HepG2 (cell line): Measurements from ENCODE around the gene CTNNBIP1. TPM values are rescaled to one million over a fixed set of nuclear protein-coding genes. Genes with fewer than 3 reads are reported as not detected.

Experiments used
- CCAR2 ChIP-seq: fragments of 200-400 bp; formaldehyde crosslinking; optimal IDR thresholded peaks from 2 replicates; pipeline ENCODE3; 2018; ENCODE audit warnings: low read depth, mild to moderate bottlenecking, low read length, moderate library complexity
- CREM ChIP-seq, 2 experiments: sonication (generic) in 1 of 2; formaldehyde crosslinking in 1 of 2; IDR thresholded peaks; 2 replicates each; pipeline versions ENCODE4 v1.4.0 to v1.6.1; 2016 to 2020; ENCODE audit warnings: antibody characterized with exemption in 1 of 2, mild to moderate bottlenecking in 1 of 2, missing genetic modification reagents in 1 of 2
- SALL2 ChIP-seq: sonication (generic); formaldehyde crosslinking; IDR thresholded peaks from 2 replicates; pipeline ENCODE4 v1.8.1; 2023; ENCODE audit warnings: mild to moderate bottlenecking, missing genetic modification reagents, inconsistent platforms
- SOX6 ChIP-seq, 2 experiments: fragments of 450-650 bp in 1 of 2; sonication (generic) in 1 of 2; formaldehyde crosslinking in 1 of 2; IDR thresholded peaks; 2 replicates each; pipeline versions ENCODE4 v1.4.0 to v1.6.1; 2017 to 2020; ENCODE audit warnings: antibody characterized with exemption in 1 of 2, mild to moderate bottlenecking in 1 of 2, missing genetic modification reagents in 1 of 2
- TAF15 ChIP-seq: fragments of 200-400 bp; formaldehyde crosslinking; IDR thresholded peaks from one replicate; pipeline ENCODE4 v1.6.1; 2018; ENCODE audit warnings: mild to moderate bottlenecking, low read depth, low read length; ENCODE audit not compliant: poor library complexity, severe bottlenecking
- TFAP4 ChIP-seq: sonication (generic); IDR thresholded peaks from 2 replicates; pipeline ENCODE4 v1.6.1; 2016; ENCODE audit warnings: low read depth, borderline replicate concordance
- THAP11 ChIP-seq: IDR thresholded peaks from 2 replicates; pipeline ENCODE4 v1.6.1; 2016; ENCODE audit warnings: missing biosample characterization, missing genetic modification reagents
- XRCC5 ChIP-seq: fragments of 200-400 bp; formaldehyde crosslinking; optimal IDR thresholded peaks from 2 replicates; pipeline ENCODE3; 2017; ENCODE audit warnings: mild to moderate bottlenecking, low read length
- ZBTB21 ChIP-seq: sonication (generic); formaldehyde crosslinking; IDR thresholded peaks from 2 replicates; pipeline ENCODE4 v1.4.0; 2020; ENCODE audit warnings: missing genetic modification reagents
- ZC3H13 ChIP-seq: sonication (generic); formaldehyde crosslinking; IDR thresholded peaks from 2 replicates; pipeline ENCODE4 v1.8.1; 2023; ENCODE audit warnings: mild to moderate bottlenecking, missing genetic modification reagents, moderate library complexity
- ZNF142 ChIP-seq: sonication (generic); formaldehyde crosslinking; IDR thresholded peaks from 2 replicates; pipeline ENCODE4 v1.4.0; 2020; ENCODE audit warnings: missing genetic modification reagents
- ZNF205 ChIP-seq: IDR thresholded peaks from 2 replicates; pipeline ENCODE4 v1.6.1; 2018; ENCODE audit warnings: missing biosample characterization, missing genetic modification reagents
- ZNF550 ChIP-seq: sonication (generic); formaldehyde crosslinking; IDR thresholded peaks from 2 replicates; pipeline ENCODE4 v1.4.0; 2020; ENCODE audit warnings: mild to moderate bottlenecking, missing genetic modification reagents, borderline replicate concordance
- ZNF577 ChIP-seq: sonication (generic); formaldehyde crosslinking; IDR thresholded peaks from 2 replicates; pipeline ENCODE4 v1.4.0; 2020; ENCODE audit warnings: mild to moderate bottlenecking, low read depth, missing genetic modification reagents, borderline replicate concordance
- ZNF605 ChIP-seq: sonication (generic); formaldehyde crosslinking; IDR thresholded peaks from 2 replicates; pipeline ENCODE4 v1.8.0; 2022; ENCODE audit warnings: mild to moderate bottlenecking, missing genetic modification reagents
- ZNF672 ChIP-seq: sonication (generic); formaldehyde crosslinking; IDR thresholded peaks from 2 replicates; pipeline ENCODE4 v1.8.1; 2022; ENCODE audit warnings: missing genetic modification reagents
- ZNF740 ChIP-seq: sonication (generic); formaldehyde crosslinking; IDR thresholded peaks from 2 replicates; pipeline ENCODE4 v1.4.0; 2020; ENCODE audit warnings: missing genetic modification reagents
- polyA plus RNA-seq, 8 experiments: library from polyadenylated mRNA; depleted of rRNA in 3 of 8; stranded (reverse) in 7 of 8; unstranded in 1 of 8; fragments of >200 nt; fragmentation: Illumina TruSeq in 4 of 8; extraction: Trizol in 4 of 8; gene quantifications; 2 replicates each; pipeline versions ENCODE4 v1.2.1 to v1.2.3, GENCODE V29; 2011 to 2016; ENCODE audit warnings: low read depth in 4 of 8, missing spikeins in 1 of 8, mixed read lengths in 1 of 8; ENCODE audit not compliant: insufficient read depth in 1 of 8
- total RNA-seq, 5 experiments: library from RNA; depleted of rRNA; stranded (reverse); fragments of >200 nt; fragmentation: Illumina TruSeq; extraction: Trizol; gene quantifications; 2 replicates each; pipeline ENCODE4 v1.2.3, GENCODE V29; 2016; ENCODE audit warnings: low read depth in 1 of 5
- TF ChIP-seq, protein P1 (sequence below): IDR thresholded peaks from 2 replicates; pipeline ENCODE4 v1.6.1; 2012; ENCODE audit warnings: inconsistent platforms
- TF ChIP-seq, protein P2 (sequence below): sonication (generic); formaldehyde crosslinking; IDR thresholded peaks from 2 replicates; pipeline ENCODE4 v1.4.0; 2020; ENCODE audit warnings: missing genetic modification reagents

CTNNBIP1 gene
- total and polyA plus RNA-seq, 2 of the 13 experiments (the other 11 are each of a cell fraction or from before 2014, with no cell fraction given), result 71.7 to 83.0 TPM

GRCh38 chr1:9942939-9943788, 33.1 kb upstream of the CTNNBIP1 start, which contains the start of the genes LZIC and NMNAT1 (continued):
- peak; percentile 79 for TF ChIP-seq ZNF142 (CRISPR knock-in tag)
- no peak for TF ChIP-seq CCAR2
- no peak for TF ChIP-seq ZNF672
- TF ChIP-seq, protein P1, sequence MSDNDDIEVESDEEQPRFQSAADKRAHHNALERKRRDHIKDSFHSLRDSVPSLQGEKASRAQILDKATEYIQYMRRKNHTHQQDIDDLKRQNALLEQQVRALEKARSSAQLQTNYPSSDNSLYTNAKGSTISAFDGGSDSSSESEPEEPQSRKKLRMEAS, result peak; percentile 84
- peak; percentile 76 for TF ChIP-seq CREM (IDR thresholded peaks at IDR 0.05)
- TF ChIP-seq CREM (CRISPR knock-in tag; IDR thresholded peaks at IDR 0.05), result no peak
- peak; percentile 60; the same call in 1 of the 2 replicates for TF ChIP-seq ZNF550
- TF ChIP-seq SOX6 (IDR thresholded peaks at IDR 0.05), result no peak
- TF ChIP-seq SOX6 (CRISPR knock-in tag; IDR thresholded peaks at IDR 0.05), result peak; percentile 76
- peak; percentile 70; the same call in 1 of the 2 replicates for TF ChIP-seq ZNF740 (CRISPR knock-in tag)
- peak; percentile 76; the same call in 1 of the 2 replicates for TF ChIP-seq ZNF205
- TF ChIP-seq TAF15, result peak; percentile 92
- TF ChIP-seq, protein P2, sequence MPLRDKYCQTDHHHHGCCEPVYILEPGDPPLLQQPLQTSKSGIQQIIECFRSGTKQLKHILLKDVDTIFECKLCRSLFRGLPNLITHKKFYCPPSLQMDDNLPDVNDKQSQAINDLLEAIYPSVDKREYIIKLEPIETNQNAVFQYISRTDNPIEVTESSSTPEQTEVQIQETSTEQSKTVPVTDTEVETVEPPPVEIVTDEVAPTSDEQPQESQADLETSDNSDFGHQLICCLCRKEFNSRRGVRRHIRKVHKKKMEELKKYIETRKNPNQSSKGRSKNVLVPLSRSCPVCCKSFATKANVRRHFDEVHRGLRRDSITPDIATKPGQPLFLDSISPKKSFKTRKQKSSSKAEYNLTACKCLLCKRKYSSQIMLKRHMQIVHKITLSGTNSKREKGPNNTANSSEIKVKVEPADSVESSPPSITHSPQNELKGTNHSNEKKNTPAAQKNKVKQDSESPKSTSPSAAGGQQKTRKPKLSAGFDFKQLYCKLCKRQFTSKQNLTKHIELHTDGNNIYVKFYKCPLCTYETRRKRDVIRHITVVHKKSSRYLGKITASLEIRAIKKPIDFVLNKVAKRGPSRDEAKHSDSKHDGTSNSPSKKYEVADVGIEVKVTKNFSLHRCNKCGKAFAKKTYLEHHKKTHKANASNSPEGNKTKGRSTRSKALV (CRISPR knock-in tag), result no peak
- TF ChIP-seq SALL2 (CRISPR knock-in tag), result peak; percentile 91; the same call in 1 of the 2 replicates
- TF ChIP-seq ZC3H13 (CRISPR knock-in tag), result peak; percentile 31; the same call in 1 of the 2 replicates
- peak; percentile 96 for TF ChIP-seq XRCC5
- TF ChIP-seq ZBTB21 (CRISPR knock-in tag), result peak; percentile 48; the same call in 1 of the 2 replicates
- peak; percentile 96 for TF ChIP-seq THAP11
- peak; percentile 61; the same call in 1 of the 2 replicates for TF ChIP-seq TFAP4
- TF ChIP-seq ZNF605, result no peak; the same call in 1 of the 2 replicates
- TF ChIP-seq ZNF577 (CRISPR knock-in tag), result no peak
